Neuronal stem cell (in vitro differentiated cells): ENCODE results near the gene LAD1.
A peak's percentile ranks its signal among the peaks of the same experiment; 100 is the strongest.

Experiments used
- DNase-seq: peaks from one replicate; pipeline ENCODE4 v3.0.0-alpha.2; 2013; ENCODE audit warnings: low spot score
- H2AFZ ChIP-seq: one replicate; pipeline ENCODE4 v1.6.1; 2013; ENCODE audit warnings: mild to moderate bottlenecking, low read length, inconsistent platforms
- H2AK5ac ChIP-seq: 2 replicates; pipeline ENCODE4 v1.6.1; 2013; ENCODE audit warnings: low read depth, mild to moderate bottlenecking, inconsistent platforms, low read length, moderate library complexity, mixed read lengths
- H2BK120ac ChIP-seq: 2 replicates; pipeline ENCODE4 v1.6.1; 2013; ENCODE audit warnings: low read depth, mild to moderate bottlenecking, inconsistent platforms, low read length, moderate library complexity, mixed read lengths
- H2BK12ac ChIP-seq: one replicate; pipeline ENCODE4 v1.6.1; 2013; ENCODE audit warnings: low read length, inconsistent platforms
- H2BK15ac ChIP-seq: 2 replicates; pipeline ENCODE4 v1.6.1; 2013; ENCODE audit warnings: mild to moderate bottlenecking, low read length, inconsistent platforms, mixed read lengths
- H2BK5ac ChIP-seq: one replicate; pipeline ENCODE4 v1.6.1; 2013; ENCODE audit warnings: inconsistent platforms, mild to moderate bottlenecking, low read length, moderate library complexity
- H3K14ac ChIP-seq: one replicate; pipeline ENCODE4 v1.6.1; 2013; ENCODE audit warnings: low read length, inconsistent platforms
- H3K18ac ChIP-seq: 2 replicates; pipeline ENCODE4 v1.6.1; 2013; ENCODE audit warnings: low read length, inconsistent platforms
- H3K23ac ChIP-seq: 2 replicates; pipeline ENCODE4 v1.6.1; 2013; ENCODE audit warnings: low read depth, mild to moderate bottlenecking, mixed read lengths, low read length, inconsistent platforms; ENCODE audit not compliant: poor library complexity
- H3K27ac ChIP-seq: replicated peaks from 3 replicates; pipeline ENCODE4 v1.5.1; 2013; ENCODE audit warnings: low read length, inconsistent platforms
- H3K27me3 ChIP-seq, 3 experiments: 2 replicates each; pipeline ENCODE4 v1.6.1; 2013; ENCODE audit warnings: low read length in 3 of 3, mild to moderate bottlenecking in 2 of 3, inconsistent platforms in 1 of 3, low read depth in 1 of 3, mixed read lengths in 1 of 3, moderate library complexity in 1 of 3; ENCODE audit not compliant: control insufficient read depth in 3 of 3, insufficient read depth in 3 of 3
- H3K36me3 ChIP-seq, 2 donors: replicated peaks in 1 of 2; 2 replicates each; pipeline ENCODE4 v1.6.1; 2013; ENCODE audit warnings: low read length in 2 of 2; ENCODE audit not compliant: control insufficient read depth in 2 of 2, insufficient read depth in 2 of 2
- H3K4ac ChIP-seq: 2 replicates; pipeline ENCODE4 v1.6.1; 2013; ENCODE audit warnings: inconsistent platforms, mild to moderate bottlenecking, low read length, moderate library complexity
- H3K4me1 ChIP-seq, 2 donors: 1 replicate in 1 of 2; 2 replicates in 1 of 2; pipeline ENCODE4 v1.6.1; 2013; ENCODE audit warnings: low read length in 2 of 2, low read depth in 1 of 2; ENCODE audit not compliant: control insufficient read depth in 2 of 2, insufficient read depth in 1 of 2
- H3K4me2 ChIP-seq: one replicate; pipeline ENCODE4 v1.6.1; 2013; ENCODE audit warnings: mild to moderate bottlenecking, low read length, inconsistent platforms; ENCODE audit not compliant: insufficient read depth, poor library complexity, severe bottlenecking
- H3K4me3 ChIP-seq, 2 donors: 2 replicates each; pipeline ENCODE4 v1.5.1; 2013; ENCODE audit warnings: low read length in 2 of 2, mild to moderate bottlenecking in 2 of 2, inconsistent platforms in 1 of 2, moderate library complexity in 1 of 2
- H3K79me1 ChIP-seq: one replicate; pipeline ENCODE4 v1.6.1; 2013; ENCODE audit warnings: low read depth, mild to moderate bottlenecking, inconsistent platforms, low read length, moderate library complexity
- H3K9ac ChIP-seq: one replicate; pipeline ENCODE4 v1.6.1; 2013; ENCODE audit warnings: mild to moderate bottlenecking, low read depth, low read length, inconsistent platforms; ENCODE audit not compliant: poor library complexity
- H3K9me3 ChIP-seq, 2 donors: replicated peaks in 1 of 2; 2 replicates each; pipeline versions ENCODE3 to v1.6.1; 2013; ENCODE audit warnings: low read length in 2 of 2, mild to moderate bottlenecking in 2 of 2, inconsistent platforms in 1 of 2, low read depth in 1 of 2, mixed read lengths in 1 of 2, moderate library complexity in 1 of 2; ENCODE audit not compliant: control insufficient read depth in 2 of 2, insufficient read depth in 1 of 2
- H4K8ac ChIP-seq: one replicate; pipeline ENCODE4 v1.6.1; 2013; ENCODE audit warnings: low read depth, mild to moderate bottlenecking, inconsistent platforms, low read length, moderate library complexity
- H4K91ac ChIP-seq: one replicate; pipeline ENCODE4 v1.6.1; 2013; ENCODE audit warnings: low read length, low read depth, mild to moderate bottlenecking, inconsistent platforms; ENCODE audit not compliant: poor library complexity
- WGBS, 2 donors: extraction: QIAGEN DNeasy Blood & Tissue Kit; methylation state at CpG; one replicate each; pipeline ENCODE4 v1.1.7; 2013; ENCODE audit warnings: missing lambda C conversion rate in 2 of 2, mixed read lengths in 1 of 2; ENCODE audit not compliant: insufficient read length in 2 of 2, insufficient replicate concordance in 1 of 2; ENCODE audit errors: extremely low coverage in 2 of 2; 5-methylcytosine and 5-hydroxymethylcytosine counted together

Gene LAD1

DNA sequence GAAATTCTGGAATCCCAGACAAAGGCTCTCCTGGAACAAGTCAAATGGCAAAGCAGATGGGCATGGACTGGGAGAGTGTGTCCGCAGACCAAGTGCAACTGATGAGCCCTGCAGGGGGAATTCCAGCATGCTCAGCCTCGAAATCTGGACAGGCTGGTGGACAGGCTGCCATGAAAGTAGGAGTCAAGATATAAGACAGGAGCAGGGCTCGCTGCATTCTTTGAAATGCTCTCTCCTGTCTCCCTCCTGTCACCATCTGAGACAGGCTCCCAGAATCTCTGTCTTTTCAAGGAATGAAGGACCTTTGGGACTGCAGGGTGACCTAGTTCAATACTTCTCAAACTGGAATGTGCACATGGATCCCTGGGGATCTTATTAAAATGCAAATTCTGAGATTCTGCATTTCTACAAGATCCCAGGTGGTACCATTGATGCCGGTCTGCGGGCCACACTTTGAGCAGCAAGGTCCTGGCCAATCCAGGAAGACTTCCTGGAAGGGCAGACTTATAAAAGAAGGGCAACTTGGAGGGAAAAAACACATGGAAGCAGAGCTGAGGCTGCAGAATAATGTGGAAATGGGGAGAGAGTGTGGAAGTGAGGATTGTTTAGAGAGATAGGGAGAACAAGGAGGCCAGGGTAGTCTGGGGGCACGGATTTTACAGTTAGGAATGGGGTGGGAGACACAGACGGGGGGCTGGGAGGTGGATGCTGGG is 51.5 kb downstream of the LAD1 start:
- no peak overlapping the region for H3K14ac ChIP-seq
- H3K36me3 ChIP-seq: no peaks in the 10 kb centered on the region
- peaks cover 0 to 18% (median 0%) of the 10 kb centered on the region in 3 experiments for H3K27me3 ChIP-seq
- H3K23ac ChIP-seq: no peak overlapping the region
- no peak for DNase-seq
- H3K27ac ChIP-seq: no peak overlapping the region
- H3K79me1 ChIP-seq: no peaks in the 10 kb centered on the region
- no peak overlapping the region for H4K8ac ChIP-seq
- no peak overlapping the region for H2BK5ac ChIP-seq
- no peak overlapping the region for H3K9ac ChIP-seq
- no peak overlapping the region for H3K4ac ChIP-seq
- no peak overlapping the region for H3K4me3 ChIP-seq
- no peak overlapping the region for H2BK12ac ChIP-seq
- WGBS, 2 donors: no CpG with 5 or more reads among the region's 7 CpGs
- no peak overlapping the region for H2AFZ ChIP-seq
- no peak overlapping the region for H3K18ac ChIP-seq
- no peak overlapping the region for H3K4me2 ChIP-seq
- H2AK5ac ChIP-seq: no peak overlapping the region
- no peak overlapping the region for H2BK15ac ChIP-seq
- no peak overlapping the region for H2BK120ac ChIP-seq
- peaks cover 0 to 8% of the 10 kb centered on the region in 2 donors for H3K4me1 ChIP-seq
- no peak overlapping the region for H4K91ac ChIP-seq
- H3K9me3 ChIP-seq: no peaks in the 10 kb centered on the region

GRCh38 chr1:201346987-201347386 is 52.1 kb downstream of the LAD1 start:
- Histone ChIP-seq H2AK5ac (no peak overlapping the region), H3K79me1 (no peaks in the 10 kb centered on the region)
- no CpG with 5 or more reads among the region's 2 CpGs for WGBS, 2 donors

GRCh38 chr1:201346337-201346939 is 52.7 kb downstream of the LAD1 start:
- H2BK120ac ChIP-seq: no peak overlapping the region
- no peak overlapping the region for H2BK15ac ChIP-seq
- no peak overlapping the region for H2BK12ac ChIP-seq
- no peak overlapping the region for H3K4me2 ChIP-seq
- peaks cover 0 to 8% of the 10 kb centered on the region in 2 donors for H3K4me1 ChIP-seq
- H3K18ac ChIP-seq: no peak overlapping the region
- H3K23ac ChIP-seq: no peak overlapping the region
- H4K8ac ChIP-seq: no peak overlapping the region
- no peaks in the 10 kb centered on the region for H3K36me3 ChIP-seq
- H3K4ac ChIP-seq: no peak overlapping the region
- H3K27ac ChIP-seq: no peak overlapping the region
- no peak overlapping the region for H3K4me3 ChIP-seq
- no peak overlapping the region for H3K9ac ChIP-seq
- H4K91ac ChIP-seq: no peak overlapping the region
- no peak overlapping the region for H2BK5ac ChIP-seq
- H3K79me1 ChIP-seq: no peaks in the 10 kb centered on the region
- DNase-seq: peak; percentile 52
- H3K14ac ChIP-seq: no peak overlapping the region
- no CpG with 5 or more reads among the region's 5 CpGs for WGBS, 2 donors
- H3K27me3 ChIP-seq: peaks cover 0 to 18% (median 0%) of the 10 kb centered on the region in 3 experiments
- no peak overlapping the region for H2AK5ac ChIP-seq
- no peaks in the 10 kb centered on the region for H3K9me3 ChIP-seq
- no peak overlapping the region for H2AFZ ChIP-seq

More at GRCh38 chr1:201346987-201347386, 52.1 kb downstream of the LAD1 start:
- Histone ChIP-seq H3K4me2 (no peak overlapping the region), H2BK5ac (no peak overlapping the region), H3K4me3 (no peak overlapping the region), H3K27me3 (peaks cover 0 to 18% (median 0%) of the 10 kb centered on the region in 3 experiments), H3K18ac (no peak overlapping the region), H2BK15ac (no peak overlapping the region), H3K4me1 (peaks cover 0 to 8% of the 10 kb centered on the region in 2 donors), H2AFZ (no peak overlapping the region), H3K4ac (no peak overlapping the region), H3K27ac (no peak overlapping the region), H3K23ac (no peak overlapping the region), H4K8ac (no peak overlapping the region), H2BK12ac (no peak overlapping the region), H3K14ac (no peak overlapping the region), H4K91ac (no peak overlapping the region), H2BK120ac (no peak overlapping the region), H3K9me3 (no peaks in the 10 kb centered on the region), H3K36me3 (no peaks in the 10 kb centered on the region), H3K9ac (no peak overlapping the region)
- no peak for DNase-seq

- Histone ChIP-seq H3K27me3 (peaks cover 0 to 18% (median 0%) of the 10 kb centered on the region in 3 experiments), H3K4me1 (peaks cover 0 to 8% of the 10 kb centered on the region in 2 donors), H3K18ac (no peak overlapping the region), H3K27ac (no peak overlapping the region), H3K14ac (no peak overlapping the region), H2AK5ac (no peak overlapping the region), H3K23ac (no peak overlapping the region), H3K9ac (no peak overlapping the region), H2BK12ac (no peak overlapping the region), H3K79me1 (no peaks in the 10 kb centered on the region), H3K4ac (no peak overlapping the region), H2BK15ac (no peak overlapping the region), H3K9me3 (no peaks in the 10 kb centered on the region), H2BK5ac (no peak overlapping the region), H4K8ac (no peak overlapping the region), H4K91ac (no peak overlapping the region), H2AFZ (no peak overlapping the region), H3K4me3 (no peak overlapping the region), H3K36me3 (no peaks in the 10 kb centered on the region), H2BK120ac (no peak overlapping the region), H3K4me2 (no peak overlapping the region)
- no peak for DNase-seq
- no CpG with 5 or more reads among the region's 5 CpGs for WGBS, 2 donors
Observed at GRCh38 chr1:201345081-201345355, 54.1 kb downstream of the LAD1 start.
